Hair follicle dermal papilla cell (primary cell): ENCODE results near the gene FAM237B. TPM values are rescaled to one million over a fixed set of nuclear protein-coding genes. Genes with fewer than 3 reads are reported as not detected.

ENCODE experiments used
- total RNA-seq: library from RNA; depleted of rRNA; stranded (reverse); fragments of >200 nt; gene quantifications from 2 replicates; pipeline ENCODE4 v1.2.3, GENCODE V29; 2012

The FAM237B gene
- not detected in 2 replicates for total RNA-seq

GRCh38 chr7:90320801-90321494, at the start of gene FAM237B:
Gene FAM237B (minus strand): TSS chr7:90321304. CDS start chr7:90319748, 1,556 bp downstream.

GRCh38 chr7:90346336-90347125, 25.4 kb upstream of the FAM237B start, which contains the start of gene GTPBP10:
Gene GTPBP10 (plus strand): TSS chr7:90346716. CDS start chr7:90346742, 26 bp downstream.

Other genes with a start within 250 kb of the FAM237B start
- 44.4 and 50.0 TPM in 2 replicates for gene STEAP1, start 166.8 kb downstream of the FAM237B start, total RNA-seq
- 42.9 and 50.0 TPM in 2 replicates for gene STEAP2, start 109.6 kb downstream of the FAM237B start, total RNA-seq
- 6.1 and 12.2 TPM in 2 replicates for gene CFAP69, start 76.1 kb downstream of the FAM237B start, total RNA-seq
- gene GTPBP10, start 25.4 kb upstream of the FAM237B start, total RNA-seq = 9.7 and 14.9 TPM in 2 replicates
- gene CLDN12, start 82.2 kb upstream of the FAM237B start, total RNA-seq = 33.9 and 44.0 TPM in 2 replicates
- gene PTTG1IP2, start 148.3 kb upstream of the FAM237B start, total RNA-seq = not detected in 2 replicates